NCI-H2171 (cell line): Measurements from ENCODE around the gene TNPO3.
"Not testable (repeated sequence)": the region's sequence is repeated elsewhere in the genome, so short reads cannot be mapped to it uniquely, and the experiment has no call there.

Experiments used
- DNase-seq: peaks from one replicate; lab custom pipeline; 2025; lab: John Stamatoyannopoulos, UW

TNPO3 gene

GRCh38 chr7:128961030-128961659 lies 93.8 kb downstream of the TNPO3 start:
- DNase-seq: no peak

- no peak for DNase-seq
Observed at GRCh38 chr7:128959296-128959695, 95.6 kb downstream of the TNPO3 start.

DNA sequence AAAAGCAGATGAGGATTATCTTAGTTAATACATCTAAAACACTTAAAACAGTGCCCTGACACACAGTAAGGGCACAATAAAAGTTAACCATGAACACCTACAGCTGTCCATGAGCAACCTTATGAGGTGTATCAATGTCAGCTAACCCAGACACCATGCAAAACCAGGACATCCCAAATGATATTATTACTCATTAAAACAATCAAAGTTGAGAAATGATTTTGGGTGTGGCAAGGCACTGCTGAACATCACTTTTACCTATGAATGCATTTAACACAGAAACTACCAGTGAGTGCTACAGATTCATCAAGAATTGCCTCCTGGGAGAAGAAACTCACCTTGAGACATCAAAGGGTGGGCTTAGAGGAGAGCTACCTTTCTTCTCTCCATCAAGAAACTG lies 98.9 kb downstream of the TNPO3 start:
- DNase-seq: no peak

DNA sequence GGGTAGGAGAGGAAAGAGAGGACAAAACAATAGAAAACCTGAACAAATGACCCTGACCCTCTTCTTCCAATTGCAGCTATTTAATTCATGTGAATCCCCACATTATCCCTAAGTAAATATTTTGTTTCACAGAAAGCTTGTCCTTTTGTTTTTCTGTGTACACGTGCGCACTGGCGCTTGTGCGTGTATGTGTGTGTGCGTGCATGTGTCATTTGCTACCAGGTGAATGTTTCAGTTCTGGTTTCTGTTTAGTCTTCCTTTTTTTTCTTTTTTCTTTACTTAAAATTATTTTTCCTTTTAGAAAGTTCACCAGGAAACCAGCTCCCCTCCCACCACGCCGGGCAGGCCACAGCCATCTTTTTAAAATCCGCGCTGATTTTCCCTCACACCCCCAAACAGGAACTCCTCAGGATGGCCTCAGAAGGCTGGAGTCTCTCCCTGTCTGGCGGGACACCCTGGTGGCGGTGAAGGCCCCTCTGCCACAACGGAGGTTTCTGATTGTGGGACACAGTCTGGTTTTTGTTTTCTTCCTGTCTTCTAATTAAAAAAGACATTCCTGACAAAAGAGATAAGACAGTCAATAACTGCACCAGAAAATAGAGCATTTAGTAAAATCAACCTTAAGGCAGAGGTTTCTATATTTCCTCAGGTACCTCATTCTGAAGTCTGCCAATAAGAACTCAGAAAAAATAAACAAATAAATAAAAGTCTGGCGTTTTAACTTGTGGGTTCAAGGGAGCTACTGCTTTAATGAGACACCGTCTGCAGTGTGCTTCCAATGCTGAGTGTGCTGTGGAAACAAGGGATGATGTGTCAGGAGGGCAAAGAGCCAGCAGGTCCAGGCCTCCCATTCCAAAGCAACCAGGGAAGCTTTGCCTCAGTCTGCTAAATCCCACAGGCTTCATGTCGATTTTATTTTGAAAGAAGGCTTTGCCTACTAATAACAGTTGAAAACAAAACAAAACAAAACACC lies 99.8 kb downstream of the TNPO3 start:
- DNase-seq: no peak

DNA sequence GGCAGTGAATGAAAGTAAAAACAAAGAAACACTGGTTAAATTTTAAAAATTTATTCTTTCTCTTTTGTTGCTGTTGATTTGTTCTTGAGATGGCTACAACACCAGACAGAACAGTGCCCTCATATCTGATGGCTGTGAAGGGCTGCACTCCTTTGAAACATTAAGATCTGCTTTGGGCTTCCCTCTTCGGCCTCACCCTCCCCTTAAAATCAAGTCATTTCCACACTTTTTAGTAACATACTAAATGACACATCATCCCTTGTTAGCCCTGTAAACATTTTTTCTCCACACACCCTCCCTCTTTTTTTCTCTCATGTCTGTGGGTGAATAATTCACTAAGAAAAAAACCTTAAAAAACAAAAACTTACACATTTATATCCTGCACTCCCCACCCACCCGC lies 100.8 kb downstream of the TNPO3 start:
- DNase-seq: no peak

GRCh38 chr7:128951296-128951695 lies 103.6 kb downstream of the TNPO3 start:
- no peak for DNase-seq

- no peak for DNase-seq
Observed at GRCh38 chr7:128948976-128949760, 105.7 kb downstream of the TNPO3 start.

- DNase-seq: no peak
Observed at GRCh38 chr7:128948312-128948973, 106.5 kb downstream of the TNPO3 start.

DNA sequence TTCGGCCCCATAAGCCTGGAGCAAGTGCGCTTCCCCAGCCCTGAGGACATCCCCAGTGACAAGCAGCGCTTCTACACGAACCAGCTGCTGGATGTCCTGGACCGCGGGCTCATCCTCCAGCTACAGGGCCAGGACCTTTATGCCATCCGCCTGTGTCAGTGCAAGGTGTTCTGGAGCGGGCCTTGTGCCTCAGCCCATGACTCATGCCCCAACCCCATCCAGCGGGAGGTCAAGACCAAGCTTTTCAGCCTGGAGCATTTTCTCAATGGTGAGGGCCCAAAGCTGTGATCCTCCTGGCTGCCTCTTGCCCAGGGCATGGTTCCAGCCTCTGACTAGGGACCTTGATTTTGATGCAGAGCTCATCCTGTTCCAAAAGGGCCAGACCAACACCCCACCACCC lies 107.1 kb downstream of the TNPO3 start:
- no peak for DNase-seq

DNA sequence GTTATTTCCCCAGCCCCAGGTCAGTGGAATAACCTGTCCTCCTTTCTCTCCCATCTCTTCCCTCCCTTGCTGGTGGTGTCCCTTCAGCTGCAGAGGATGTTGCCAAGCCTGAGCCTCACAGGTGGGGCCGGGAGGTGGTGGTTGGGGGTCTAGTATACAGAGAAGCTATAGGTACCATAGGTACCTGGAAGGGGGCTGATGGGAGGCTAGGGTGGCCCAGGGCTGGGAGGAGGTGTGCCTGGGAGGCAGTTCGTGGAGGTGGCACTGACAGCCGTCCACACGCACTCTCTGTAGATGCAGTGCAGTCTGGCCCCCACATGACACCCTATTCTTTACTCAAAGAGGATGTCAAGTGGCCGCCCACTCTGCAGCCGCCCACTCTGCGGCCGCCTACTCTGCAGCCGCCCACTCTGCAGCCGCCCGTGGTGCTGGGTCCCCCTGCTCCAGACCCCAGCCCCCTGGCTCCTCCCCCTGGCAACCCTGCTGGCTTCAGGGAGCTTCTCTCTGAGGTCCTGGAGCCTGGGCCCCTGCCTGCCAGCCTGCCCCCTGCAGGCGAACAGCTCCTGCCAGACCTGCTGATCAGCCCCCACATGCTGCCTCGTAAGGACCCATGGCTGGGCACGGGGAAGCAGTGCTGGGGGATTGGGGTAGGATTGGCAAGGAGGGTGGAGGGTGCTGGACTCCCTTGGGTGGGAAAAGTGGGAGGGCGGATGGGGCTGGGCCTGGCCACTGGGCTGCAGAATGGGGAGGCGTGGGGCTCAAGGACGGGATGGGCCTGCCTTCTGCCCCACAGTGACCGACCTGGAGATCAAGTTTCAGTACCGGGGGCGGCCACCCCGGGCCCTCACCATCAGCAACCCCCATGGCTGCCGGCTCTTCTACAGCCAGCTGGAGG lies 107.7 kb downstream of the TNPO3 start:
- DNase-seq: no peak

- DNase-seq: no peak
Observed at GRCh38 chr7:128945668-128946366, 109.1 kb downstream of the TNPO3 start.

GRCh38 chr7:128944487-128945236 lies 110.2 kb downstream of the TNPO3 start:
- no peak for DNase-seq

GRCh38 chr7:128943251-128943650 lies 111.7 kb downstream of the TNPO3 start:
- DNase-seq: not testable (repeated sequence)

DNA sequence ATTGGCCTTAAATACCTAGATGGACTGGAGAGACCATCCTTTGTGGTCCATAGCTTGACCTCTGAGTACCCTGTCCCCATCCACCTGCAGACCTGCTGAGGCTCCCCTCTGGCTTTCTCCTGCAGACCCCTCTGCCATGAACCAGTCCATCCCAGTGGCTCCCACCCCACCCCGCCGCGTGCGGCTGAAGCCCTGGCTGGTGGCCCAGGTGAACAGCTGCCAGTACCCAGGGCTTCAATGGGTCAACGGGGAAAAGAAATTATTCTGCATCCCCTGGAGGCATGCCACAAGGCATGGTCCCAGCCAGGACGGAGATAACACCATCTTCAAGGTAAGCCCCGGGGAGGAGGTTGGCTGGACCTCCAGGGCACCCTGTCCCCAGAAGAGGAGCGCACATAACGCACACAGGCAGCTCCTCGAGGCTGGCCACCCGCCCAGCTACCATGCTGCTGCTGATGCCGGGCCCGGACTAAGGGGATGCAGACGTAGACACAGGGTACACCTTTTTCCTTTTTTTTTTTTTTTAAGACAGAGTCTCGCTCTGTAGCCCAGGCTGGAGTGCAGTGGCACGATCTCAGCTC lies 112.9 kb downstream of the TNPO3 start:
- no peak for DNase-seq

- no peak for DNase-seq
Observed at GRCh38 chr7:128941323-128941890, 113.5 kb downstream of the TNPO3 start.

- no peak for DNase-seq
Observed at GRCh38 chr7:128940494-128941322, 114.2 kb downstream of the TNPO3 start.

GRCh38 chr7:128939861-128940410 lies 115.0 kb downstream of the TNPO3 start:
- DNase-seq: no peak
